HG03196 (cell line): ENCODE data around the gene NIT2.
"Not testable (repeated sequence)": the region's sequence is repeated elsewhere in the genome, so short reads cannot be mapped to it uniquely, and the experiment has no call there.

ENCODE experiments used
- ATAC-seq: cut with Tn5 transposase; IDR thresholded peaks from one replicate; pipeline ENCODE4 v1.9.1; 2021; ENCODE audit not compliant: unreplicated experiment

The NIT2 gene

DNA sequence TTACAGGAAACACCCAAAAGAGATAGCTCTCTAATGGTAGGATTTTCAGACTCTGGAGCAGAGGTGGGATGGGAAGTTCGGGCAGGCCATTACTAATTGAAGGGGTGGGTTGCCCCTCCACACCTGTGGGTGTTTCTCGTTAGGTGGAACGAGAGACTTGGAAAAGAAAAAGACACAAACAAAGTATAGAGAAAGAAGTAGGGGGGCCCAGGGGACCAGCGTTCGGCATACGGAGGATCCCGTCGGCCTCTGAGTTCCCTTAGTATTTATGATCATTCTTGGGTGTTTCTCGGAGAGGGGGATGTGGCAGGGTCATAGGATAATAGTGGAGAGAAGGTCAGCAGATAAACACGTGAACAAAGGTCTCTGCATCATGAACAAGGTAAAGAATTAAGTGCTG lies 1.7 kb downstream of the NIT2 start:
- not testable (repeated sequence) for ATAC-seq

DNA sequence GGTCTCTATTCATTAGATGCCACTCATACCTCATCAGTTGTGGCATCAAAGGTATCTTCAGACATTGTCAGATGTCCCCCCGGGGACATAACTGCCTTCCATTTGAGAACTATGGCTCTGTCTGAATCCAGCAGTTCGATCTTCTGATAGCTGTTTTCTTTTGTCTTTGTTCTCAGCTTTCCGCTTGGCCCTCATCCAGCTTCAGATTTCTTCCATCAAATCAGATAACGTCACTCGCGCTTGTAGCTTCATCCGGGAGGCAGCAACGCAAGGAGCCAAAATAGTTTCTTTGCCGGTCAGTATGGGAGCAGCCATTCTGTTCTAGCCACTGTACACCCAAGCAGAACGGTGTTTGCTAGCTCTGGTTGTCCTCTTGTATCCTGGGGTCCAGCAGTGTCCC lies 4.4 kb downstream of the NIT2 start:
- no peak for ATAC-seq

DNA sequence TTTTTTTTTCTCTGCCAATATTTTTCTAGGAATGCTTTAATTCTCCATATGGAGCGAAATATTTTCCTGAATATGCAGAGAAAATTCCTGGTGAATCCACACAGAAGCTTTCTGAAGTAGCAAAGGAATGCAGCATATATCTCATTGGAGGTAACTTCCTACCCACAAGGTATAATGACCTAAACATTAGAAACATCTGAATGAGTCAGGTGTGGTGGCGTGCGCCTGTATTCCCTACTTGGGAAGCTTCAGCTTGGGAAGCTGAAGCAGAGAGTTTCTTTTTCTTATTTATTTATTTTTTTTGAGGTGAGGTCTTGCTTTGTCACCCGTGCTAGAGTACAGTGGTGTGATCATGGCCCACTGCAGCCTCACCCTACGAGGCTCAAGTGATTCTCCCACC lies 5.2 kb downstream of the NIT2 start:
- no peak for ATAC-seq

DNA sequence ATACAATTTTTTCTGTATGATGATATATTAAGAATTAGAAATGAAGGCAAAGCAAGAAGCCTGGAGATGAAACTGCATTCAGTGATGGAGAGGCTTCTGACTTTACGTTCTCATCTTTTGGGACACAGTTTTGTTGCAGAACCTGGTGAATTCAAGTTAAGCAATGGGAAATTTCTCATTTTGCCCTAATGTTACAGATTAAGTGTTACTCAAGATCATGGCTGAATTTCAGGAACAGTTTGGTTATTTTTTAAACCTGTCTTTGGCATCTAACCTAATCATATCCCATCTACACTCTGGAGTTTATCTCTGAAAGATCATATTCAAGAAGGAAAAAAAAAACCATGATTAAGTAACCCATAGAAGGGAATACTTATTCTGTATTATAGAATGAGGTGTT lies 6.0 kb downstream of the NIT2 start:
- ATAC-seq: no peak

DNA sequence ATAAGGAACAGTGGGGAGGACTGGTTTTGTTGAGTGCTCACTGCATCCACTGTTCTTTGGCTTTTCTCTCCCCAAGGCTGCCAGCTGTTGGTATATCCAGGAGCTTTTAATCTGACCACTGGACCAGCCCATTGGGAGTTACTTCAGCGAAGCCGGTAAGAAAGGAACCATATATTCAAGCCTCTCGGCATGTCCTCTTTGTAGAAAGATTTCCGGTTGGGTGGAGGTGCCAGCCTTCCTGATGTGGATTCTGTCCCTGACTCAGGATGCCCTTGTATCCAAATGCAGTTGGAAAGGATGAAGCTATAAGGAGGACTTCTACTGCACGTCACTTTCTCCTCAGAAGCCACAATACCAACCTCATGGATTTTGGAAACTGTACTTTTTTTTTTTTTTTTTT lies 14.2 kb downstream of the NIT2 start:
- no peak for ATAC-seq

DNA sequence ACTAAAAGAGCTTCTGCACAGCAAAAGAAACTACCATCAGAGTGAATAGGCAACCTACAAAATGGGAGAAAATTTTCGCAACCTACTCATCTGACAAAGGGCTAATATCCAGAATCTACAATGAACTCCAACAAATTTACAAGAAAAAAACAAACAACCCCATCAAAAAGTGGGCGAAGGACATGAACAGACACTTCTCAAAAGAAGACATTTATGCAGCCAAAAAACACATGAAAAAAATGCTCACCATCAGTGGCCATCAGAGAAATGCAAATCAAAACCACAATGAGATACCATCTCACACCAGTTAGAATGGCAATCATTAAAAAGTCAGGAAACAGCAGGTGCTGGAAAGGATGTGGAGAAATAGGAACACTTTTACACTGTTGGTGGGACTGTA lies 17.2 kb downstream of the NIT2 start:
- not testable (repeated sequence) for ATAC-seq

DNA sequence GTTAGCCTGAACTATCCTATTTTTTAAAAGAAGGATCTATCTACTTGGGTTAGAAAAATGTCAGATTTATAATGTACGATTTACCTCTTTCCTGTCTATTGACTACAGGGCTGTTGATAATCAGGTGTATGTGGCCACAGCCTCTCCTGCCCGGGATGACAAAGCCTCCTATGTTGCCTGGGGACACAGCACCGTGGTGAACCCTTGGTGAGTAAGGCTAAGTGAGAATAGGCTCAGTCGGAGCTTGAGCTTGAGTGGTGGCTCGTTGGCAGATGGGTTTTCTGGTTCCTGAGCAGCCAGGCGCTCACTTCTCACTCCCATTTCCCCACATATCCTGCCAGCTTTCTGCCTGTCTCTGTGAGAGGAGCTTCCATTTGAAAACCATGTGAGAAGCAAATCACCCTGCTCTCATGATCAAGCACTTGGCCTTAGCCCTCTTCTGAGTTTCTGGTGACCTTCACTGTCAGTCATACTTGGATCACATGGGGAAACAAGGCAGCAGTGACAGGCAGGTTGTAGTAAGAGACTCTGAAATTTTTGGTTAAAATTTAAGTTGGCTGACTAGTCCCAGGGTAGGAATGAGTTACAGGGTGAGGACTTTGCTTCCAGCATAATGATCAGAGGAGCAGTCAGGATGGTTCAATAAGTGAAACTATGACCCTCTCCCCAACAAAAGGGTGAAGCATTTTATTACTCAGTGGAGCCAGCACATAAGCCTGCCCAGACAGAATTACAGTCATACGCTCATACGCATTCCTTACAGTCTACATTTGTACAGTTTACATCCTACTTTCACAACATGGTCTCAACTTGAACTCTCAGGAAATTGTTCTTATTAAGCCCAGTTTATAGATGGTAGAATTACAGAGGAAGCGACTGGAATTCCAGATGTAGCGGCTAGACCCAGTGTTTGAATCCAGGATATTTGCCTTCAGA lies 18.0 kb downstream of the NIT2 start:
- ATAC-seq: no peak

DNA sequence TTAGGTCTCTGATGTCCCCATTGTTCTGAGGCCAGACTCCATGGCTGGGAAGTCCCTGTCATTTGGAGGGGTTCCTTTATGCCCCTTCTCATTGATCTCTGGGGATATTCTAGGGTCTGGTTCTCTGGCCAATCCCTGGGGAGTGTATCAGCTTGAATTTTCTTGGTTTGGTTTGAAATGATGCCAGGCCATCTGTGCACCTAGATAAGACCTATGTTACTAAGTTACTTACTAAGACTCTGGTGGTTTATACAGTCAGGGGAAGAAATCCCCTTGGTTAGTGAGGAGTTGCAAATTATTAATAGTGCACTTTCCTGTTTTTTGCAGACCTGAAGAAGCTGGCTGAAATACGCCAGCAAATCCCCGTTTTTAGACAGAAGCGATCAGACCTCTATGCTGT lies 20.3 kb downstream of the NIT2 start:
- no peak for ATAC-seq

DNA sequence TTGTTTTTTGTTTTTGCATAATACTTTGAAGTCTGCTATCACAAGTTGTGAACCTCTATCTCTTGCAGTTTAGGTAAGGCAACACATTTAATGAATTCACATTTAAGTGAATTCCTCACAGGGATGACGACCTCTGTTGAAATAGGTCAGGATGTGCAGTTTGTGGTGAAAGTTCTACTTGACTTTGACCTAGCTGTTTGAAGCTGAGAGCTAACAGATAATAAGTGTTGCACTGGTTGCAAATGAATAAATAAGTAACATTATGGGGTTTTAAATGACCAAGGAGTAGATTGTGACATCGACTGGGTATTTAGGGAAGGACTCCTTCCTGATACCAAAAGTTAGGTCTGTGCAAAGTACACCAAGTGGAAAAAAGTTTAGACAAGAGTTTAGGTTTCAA lies 23.9 kb downstream of the NIT2 start:
- ATAC-seq: no peak

DNA sequence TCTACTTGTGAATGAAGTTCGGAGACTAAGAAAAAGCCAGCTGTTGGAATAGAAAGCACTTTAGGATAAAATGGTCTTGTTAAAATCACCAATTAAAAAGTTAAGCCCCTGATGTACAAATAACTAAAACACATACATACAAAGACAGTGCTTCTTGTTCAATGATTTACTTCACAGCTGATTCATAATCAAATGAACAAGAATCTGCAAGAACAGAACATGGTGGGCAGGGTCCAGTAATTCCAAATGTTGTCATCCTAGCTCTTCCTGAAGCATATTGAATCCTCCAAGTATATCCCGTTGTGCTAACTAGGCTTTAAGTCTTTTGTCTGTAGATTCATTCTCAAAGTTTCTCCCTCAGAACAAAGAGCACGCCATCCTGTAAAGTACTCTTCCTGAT lies 24.5 kb downstream of the NIT2 start:
- no peak for ATAC-seq

DNA sequence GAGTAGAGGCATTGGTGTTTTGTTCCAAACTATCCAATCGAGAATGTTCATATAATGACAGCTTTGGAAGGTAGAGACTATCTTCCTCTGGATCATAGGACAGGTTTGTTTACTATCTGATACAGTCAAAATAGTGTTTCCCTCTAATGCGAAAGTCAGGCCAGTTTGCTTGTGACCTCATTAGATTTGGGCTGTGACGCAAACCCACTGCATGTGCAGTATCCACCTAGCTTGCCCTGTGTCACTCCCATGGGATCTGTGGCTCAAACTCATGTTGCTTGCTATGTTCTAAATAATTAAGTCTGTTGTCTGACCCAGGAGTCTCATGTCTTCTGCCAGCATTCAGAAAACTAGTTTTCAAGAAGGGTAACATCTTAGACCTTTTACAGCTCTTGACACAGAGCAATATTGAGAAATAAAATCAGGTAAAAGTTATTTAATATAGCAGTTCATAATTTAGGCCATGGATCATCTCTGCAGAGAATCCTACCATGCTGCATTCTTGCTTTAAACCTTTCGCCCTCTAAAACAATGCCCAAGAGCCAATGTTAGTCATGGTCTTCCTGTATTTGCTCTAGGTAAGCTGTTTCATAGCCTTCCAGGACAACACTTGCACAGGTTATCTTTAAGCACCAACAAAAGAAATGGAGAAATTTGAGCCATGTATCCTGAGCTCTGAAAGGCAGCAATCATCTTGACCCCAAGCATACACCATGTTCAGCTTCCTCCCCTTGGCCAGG lies 26.4 kb downstream of the NIT2 start:
- no peak for ATAC-seq

DNA sequence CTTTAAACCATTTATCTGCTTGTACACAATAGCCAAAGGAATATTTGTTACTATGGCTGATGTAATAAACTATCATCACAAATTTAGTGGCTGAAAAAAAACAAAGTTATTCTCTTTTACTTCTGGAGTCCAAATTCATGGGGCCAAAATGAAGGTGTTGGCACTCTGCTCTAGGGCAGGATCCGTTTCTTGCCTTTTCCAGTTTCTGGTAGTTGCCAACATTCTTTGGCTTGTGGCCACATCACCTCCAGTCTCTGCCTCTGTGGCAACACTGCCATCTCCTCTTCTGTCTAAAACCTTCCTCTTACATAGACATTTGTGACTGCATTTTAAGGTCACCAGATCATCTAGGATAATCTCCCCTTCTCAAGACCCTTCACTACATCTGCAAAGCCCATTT lies 27.3 kb downstream of the NIT2 start:
- no peak for ATAC-seq

DNA sequence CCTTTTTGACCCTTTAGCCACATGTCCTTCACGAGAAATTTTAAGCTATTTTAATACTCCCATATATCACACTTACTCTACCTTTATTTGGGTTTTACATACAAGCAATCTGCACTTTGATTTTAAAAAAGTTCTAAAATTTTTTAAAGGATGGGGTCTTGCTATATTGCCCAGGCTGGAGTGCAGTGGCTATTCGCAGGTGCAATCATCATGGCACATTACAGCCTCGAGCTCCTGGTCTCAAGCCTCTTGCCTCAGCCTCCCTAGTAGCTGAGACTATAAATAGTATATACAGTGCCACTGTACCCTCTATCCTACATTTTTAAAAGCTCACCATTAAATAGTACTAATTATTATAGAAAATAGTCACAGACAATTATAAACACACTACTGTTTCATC lies 29.9 kb downstream of the NIT2 start:
- no peak for ATAC-seq

DNA sequence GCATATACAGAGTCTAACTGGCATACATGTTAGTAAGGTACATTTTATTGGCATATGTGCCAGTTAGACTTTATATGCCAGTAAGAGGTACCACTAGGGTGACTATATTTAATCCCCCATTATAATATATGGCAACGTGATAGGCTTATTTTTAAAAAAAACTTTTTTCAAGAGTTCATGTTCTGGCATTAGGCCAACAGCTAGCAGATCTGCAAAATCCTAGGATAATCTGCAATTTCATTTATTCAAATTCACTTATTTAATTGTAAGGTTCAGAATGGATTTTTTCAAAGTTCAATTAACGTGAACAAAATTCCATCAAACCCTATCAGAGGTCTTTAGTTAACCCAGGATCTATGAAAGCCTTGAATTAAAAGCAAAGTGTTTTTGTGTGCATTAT lies 31.9 kb downstream of the NIT2 start:
- no peak for ATAC-seq

DNA sequence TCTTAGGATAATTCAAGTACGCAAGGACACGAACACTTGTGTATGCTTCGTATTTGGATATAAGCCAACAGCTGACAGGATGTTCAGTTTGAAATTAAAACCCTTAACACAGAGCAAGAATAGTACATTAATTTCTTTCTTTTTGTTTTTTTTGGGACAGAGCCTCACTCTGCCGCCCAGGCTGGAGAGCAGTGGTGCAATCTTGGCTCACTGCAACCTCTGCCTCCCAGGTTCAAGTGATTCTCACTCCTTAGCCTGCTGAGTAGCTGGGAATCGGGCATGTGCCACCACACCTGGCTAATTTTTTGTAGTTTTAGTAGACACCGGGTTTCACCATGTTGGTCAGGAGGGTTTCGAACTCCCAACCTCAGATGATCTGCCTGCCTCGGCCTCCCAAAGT lies 33.9 kb downstream of the NIT2 start:
- no peak for ATAC-seq

DNA sequence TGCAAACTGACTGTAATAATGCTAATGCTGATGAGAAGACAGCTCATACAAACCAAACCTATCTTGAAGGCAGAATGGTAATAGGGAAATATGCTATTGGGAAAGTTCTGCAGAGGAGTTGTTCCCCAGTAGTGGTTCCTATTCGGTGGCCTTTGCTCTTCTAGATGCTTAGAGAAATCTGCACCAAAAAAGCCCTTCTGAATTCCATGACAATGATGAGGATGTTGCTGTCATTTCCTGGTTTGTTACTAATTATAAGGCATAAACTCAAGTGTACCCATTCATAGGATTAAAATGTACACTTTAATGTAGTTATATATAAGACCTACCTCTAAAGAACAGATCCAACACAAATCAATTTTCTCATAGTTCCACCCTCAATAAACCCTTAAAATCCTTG lies 36.2 kb downstream of the NIT2 start:
- no peak for ATAC-seq

DNA sequence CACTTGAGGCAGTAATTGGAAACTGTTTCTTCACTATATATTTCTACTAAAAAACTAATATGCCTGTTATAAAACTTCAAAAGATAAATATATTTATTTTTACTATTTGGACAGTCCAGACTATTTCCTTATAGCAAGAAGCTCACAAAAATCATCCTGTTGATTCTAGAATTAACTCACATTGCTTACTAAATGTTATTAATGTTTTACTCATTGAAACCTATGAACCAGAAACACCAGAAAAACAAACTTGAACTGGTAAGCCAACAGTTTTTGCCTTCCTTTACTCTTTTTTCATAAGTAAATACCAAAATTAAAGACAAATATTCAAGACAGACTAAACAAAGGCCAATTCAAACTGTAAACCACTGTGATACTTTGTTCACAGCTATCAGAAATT lies 40.0 kb downstream of the NIT2 start:
- no peak for ATAC-seq

DNA sequence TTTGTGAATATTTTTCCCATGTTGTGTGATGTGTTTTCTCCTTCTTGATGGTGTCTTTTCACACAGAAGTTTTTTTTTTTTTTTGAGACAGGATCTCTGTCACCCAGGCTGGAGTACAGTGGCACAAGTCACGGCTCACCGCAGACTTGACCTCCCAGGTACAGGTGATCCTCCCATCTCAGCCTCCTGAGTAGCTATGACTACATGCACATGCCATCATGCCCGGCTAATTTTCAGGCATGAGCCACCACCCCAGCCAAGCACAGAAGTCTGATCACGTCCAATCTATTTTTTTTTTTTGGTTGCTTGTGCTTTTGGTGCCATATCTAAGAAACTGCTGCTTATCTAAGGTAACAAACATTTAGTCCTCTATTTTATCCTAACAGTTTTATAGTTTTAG lies 41.7 kb downstream of the NIT2 start:
- no peak for ATAC-seq

DNA sequence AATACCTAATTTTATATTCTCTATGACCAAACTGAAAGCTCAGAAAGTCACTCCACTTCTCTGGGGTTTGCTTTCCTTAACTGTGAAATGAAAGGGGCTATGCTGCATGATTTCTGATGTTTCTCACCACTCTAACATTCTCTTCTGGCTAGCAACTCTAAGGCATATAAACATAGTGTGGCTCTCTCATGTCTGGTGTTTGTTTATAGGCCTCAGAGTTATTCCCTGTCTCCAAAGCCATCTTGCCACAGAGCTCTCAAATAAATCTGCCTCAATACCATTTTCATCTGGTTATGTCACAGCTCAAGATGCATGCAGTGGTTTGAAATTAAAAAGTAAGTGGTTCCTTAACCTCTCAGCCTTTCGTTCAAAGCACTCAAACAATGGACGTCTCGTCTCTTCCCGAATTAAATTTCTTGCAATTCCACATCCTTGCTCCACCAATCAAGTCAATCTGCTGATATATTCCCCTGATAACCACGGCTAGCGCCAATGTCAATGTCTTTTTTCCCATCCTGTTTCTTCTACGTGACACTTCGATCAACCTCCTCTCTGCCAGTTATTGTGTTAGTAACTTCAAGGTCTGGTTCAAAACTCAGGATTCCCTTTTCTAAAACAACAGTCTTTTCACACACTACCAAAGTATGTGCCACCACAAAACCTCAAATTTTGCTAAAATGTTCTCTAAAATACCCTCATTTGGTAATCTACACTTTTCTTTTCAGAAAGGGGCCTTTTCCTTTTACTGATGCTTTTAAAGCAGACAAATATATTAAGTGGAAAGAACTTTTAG lies 50.4 kb downstream of the NIT2 start:
- ATAC-seq: no peak

DNA sequence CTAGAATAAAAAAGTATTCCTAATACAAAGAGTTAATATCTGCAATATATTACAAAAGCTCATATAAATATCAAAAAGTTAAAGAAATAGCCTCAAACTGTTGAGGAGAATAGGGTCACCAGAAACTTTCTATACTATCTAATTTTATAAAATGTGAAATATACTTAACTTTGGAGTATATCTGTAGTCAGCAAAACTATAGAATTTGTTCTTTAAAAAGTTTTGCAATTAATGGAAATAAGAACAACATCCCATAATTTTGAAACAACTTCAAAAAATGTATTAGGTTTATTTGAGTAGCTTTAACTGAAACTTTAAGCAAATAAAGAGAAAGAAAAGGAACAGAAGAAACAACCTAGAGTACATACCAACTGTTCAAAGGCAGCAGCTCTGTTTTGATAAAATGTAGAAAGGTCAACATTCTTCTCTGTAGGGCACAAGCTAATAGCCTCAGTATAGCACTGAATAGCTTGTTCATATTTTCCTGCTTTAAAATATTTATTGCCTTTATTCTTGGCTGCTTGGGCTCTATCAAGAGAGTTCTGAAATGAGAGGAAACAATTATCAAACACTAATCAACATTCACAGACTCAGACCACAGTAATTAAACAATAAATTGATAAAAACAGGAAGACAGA lies 52.0 kb downstream of the NIT2 start:
- no peak for ATAC-seq

DNA sequence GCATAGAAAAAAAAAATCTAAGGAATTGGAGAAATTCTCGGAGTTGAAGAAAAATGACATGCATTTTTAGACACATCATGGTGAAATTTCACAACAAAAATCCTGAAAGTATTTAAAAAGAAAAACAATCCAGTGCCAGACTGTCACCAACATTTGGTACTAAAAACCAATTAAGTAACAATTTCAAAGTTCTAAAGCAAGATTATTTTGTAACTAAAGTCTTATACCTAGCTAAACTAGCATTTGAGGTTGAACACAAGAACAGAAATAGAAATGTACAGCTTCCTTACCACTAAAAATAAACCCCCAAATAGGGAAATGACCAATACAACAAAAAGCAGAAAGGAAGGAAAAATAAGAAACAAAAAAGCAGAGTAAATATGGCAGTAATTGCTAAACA lies 54.5 kb downstream of the NIT2 start:
- no peak for ATAC-seq
